ENCODE data around the gene GNPNAT1.
"Not testable (repeated sequence)": the region's sequence is repeated elsewhere in the genome, so short reads cannot be mapped to it uniquely, and the experiment has no call there.

The GNPNAT1 gene

GRCh38 chr14:52729925-52730708 lies 61.3 kb downstream of the GNPNAT1 start, which contains the start of gene STYX:
TSS of gene STYX (plus strand) at chr14:52730166. CDS start at chr14:52730475, 309 bp downstream.
- DNase-seq (ENCODE audit: insufficient read length, low spot score) (peak; percentile 63), FAIRE-seq (peak; percentile 97)

GRCh38 chr14:52729585-52729924 lies 61.9 kb downstream of the GNPNAT1 start:
- FAIRE-seq = no peak
- no peak for DNase-seq (ENCODE audit: insufficient read length, low spot score)

GRCh38 chr14:52729035-52729434 lies 62.4 kb downstream of the GNPNAT1 start:
- FAIRE-seq; DNase-seq (ENCODE audit: insufficient read length, low spot score): not testable (repeated sequence)

- FAIRE-seq; DNase-seq (ENCODE audit: insufficient read length, low spot score): not testable (repeated sequence)
Observed at GRCh38 chr14:52727509-52727908, 63.9 kb downstream of the GNPNAT1 start.

Measured in GM19239 (cell line).